ENCODE data around the gene PPP2R5C.
A peak's percentile ranks its signal among the peaks of the same experiment; 100 is the strongest.
"Not testable (repeated sequence)": the region's sequence is repeated elsewhere in the genome, so short reads cannot be mapped to it uniquely, and the experiment has no call there.

PPP2R5C gene

GRCh38 chr14:101727611-101728366 lies 33.7 kb upstream of the PPP2R5C start:
- no peak for DNase-seq

GRCh38 chr14:101728367-101728742 lies 33.2 kb upstream of the PPP2R5C start:
- no peak for DNase-seq

GRCh38 chr14:101729382-101729781 lies 32.1 kb upstream of the PPP2R5C start:
- no peak for DNase-seq

GRCh38 chr14:101730157-101730556 lies 31.4 kb upstream of the PPP2R5C start:
- not testable (repeated sequence) for DNase-seq

- no peak for DNase-seq
Observed at GRCh38 chr14:101730626-101731186, 30.8 kb upstream of the PPP2R5C start.

- DNase-seq: peak; percentile 26
Observed at GRCh38 chr14:101731187-101732080, 30.1 kb upstream of the PPP2R5C start.

- DNase-seq: no peak
Observed at GRCh38 chr14:101732118-101732517, 29.4 kb upstream of the PPP2R5C start.

- no peak for DNase-seq
Observed at GRCh38 chr14:101733211-101733610, 28.3 kb upstream of the PPP2R5C start.

GRCh38 chr14:101734246-101734847 lies 27.2 kb upstream of the PPP2R5C start:
- no peak for DNase-seq

- no peak for DNase-seq
Observed at GRCh38 chr14:101735453-101735852, 26.1 kb upstream of the PPP2R5C start.

- no peak for DNase-seq
Observed at GRCh38 chr14:101736071-101736470, 25.4 kb upstream of the PPP2R5C start.

GRCh38 chr14:101736585-101736984 lies 24.9 kb upstream of the PPP2R5C start:
- DNase-seq: no peak

- no peak for DNase-seq
Observed at GRCh38 chr14:101737414-101738339, 23.8 kb upstream of the PPP2R5C start.

- no peak for DNase-seq
Observed at GRCh38 chr14:101738703-101739320, 22.7 kb upstream of the PPP2R5C start.

GRCh38 chr14:101739446-101740141 lies 21.9 kb upstream of the PPP2R5C start:
- no peak for DNase-seq

GRCh38 chr14:101740981-101741380 lies 20.5 kb upstream of the PPP2R5C start:
- DNase-seq: no peak

GRCh38 chr14:101743701-101744100 lies 17.8 kb upstream of the PPP2R5C start:
- DNase-seq: no peak

GRCh38 chr14:101744382-101744781 lies 17.1 kb upstream of the PPP2R5C start:
- not testable (repeated sequence) for DNase-seq

- not testable (repeated sequence) for DNase-seq
Observed at GRCh38 chr14:101749756-101750155, 11.8 kb upstream of the PPP2R5C start.

- no peak for DNase-seq
Observed at GRCh38 chr14:101754893-101755292, 6.6 kb upstream of the PPP2R5C start.

Data from NCI-H1436 treated with DMSO at 0.1 percent for 48 hours (cell line).